22Rv1 (cell line): ENCODE data around the gene SNAP25.

Source experiments
- ZFX ChIP-seq: fragments of 450-650 bp; IDR thresholded peaks from 2 replicates; pipeline ENCODE4 v1.6.1; 2017; ENCODE audit warnings: antibody characterized with exemption, borderline replicate concordance
- TF ChIP-seq, protein P1 (sequence below): fragments of 450-650 bp; IDR thresholded peaks from 2 replicates; pipeline ENCODE4 v1.5.1; 2017; ENCODE audit warnings: mild to moderate bottlenecking

DNA sequence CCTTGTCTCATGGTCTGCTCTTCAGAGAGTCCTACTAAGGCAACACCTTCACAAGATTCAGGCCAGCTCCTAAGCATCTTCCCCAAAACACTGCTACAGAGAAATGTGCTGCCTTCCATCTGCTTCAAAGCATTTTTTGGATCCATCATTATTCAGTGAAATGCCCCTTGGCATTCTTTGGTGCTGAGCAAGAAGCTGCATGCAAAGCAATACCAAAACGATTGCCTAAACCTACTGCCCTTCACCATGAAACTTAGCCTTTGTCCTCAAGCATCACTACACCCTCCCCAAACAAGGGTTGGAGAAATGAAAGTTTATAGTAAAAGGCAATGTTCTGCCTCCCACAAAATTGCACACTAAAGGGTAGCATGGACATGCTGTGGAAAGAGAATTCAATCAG is 93.5 kb downstream of the SNAP25 start:
- TF ChIP-seq, protein P1, sequence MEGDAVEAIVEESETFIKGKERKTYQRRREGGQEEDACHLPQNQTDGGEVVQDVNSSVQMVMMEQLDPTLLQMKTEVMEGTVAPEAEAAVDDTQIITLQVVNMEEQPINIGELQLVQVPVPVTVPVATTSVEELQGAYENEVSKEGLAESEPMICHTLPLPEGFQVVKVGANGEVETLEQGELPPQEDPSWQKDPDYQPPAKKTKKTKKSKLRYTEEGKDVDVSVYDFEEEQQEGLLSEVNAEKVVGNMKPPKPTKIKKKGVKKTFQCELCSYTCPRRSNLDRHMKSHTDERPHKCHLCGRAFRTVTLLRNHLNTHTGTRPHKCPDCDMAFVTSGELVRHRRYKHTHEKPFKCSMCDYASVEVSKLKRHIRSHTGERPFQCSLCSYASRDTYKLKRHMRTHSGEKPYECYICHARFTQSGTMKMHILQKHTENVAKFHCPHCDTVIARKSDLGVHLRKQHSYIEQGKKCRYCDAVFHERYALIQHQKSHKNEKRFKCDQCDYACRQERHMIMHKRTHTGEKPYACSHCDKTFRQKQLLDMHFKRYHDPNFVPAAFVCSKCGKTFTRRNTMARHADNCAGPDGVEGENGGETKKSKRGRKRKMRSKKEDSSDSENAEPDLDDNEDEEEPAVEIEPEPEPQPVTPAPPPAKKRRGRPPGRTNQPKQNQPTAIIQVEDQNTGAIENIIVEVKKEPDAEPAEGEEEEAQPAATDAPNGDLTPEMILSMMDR = no peak
- no peak for TF ChIP-seq ZFX
